Measurements from ENCODE around the gene FAM222A. TPM values are rescaled to one million over a fixed set of nuclear protein-coding genes. Genes with fewer than 3 reads are reported as not detected.

Gene FAM222A
- total and polyA plus RNA-seq, 2 of the 8 experiments (the other 6 are each of a cell fraction or from before 2014, with no cell fraction given): 0.94 to 1.1 TPM

DNA sequence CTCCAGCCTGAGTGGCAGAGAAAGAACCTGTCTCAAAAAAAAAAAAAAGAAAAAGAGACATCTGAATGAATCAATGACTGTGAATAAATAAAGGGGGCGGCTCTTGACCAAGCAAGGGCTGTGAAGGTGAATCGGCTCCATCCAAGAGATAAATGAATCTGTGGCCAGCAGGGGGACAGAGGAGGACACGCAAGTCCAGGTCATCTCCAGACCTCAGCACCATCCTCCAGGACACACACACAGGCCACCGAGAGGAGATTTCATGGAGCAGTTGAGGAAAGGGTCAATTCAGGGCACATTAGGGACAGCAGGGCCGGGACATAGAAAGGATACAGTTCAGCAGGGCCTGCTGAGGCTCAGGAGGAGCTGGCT lies 98.0 kb downstream of the FAM222A start:
- Histone ChIP-seq H2BK5ac (ENCODE audit: low read depth, low read length) (no peak overlapping the region), H3K79me1 (ENCODE audit: low read depth, low read length) (no peaks in the 10 kb centered on the region), H3K9me3 (ENCODE audit: insufficient read depth in 2 of 2, low read depth in 1 of 2, low read length in 1 of 2) (0 out of 4 replicates have a peak, but pooled peaks cover 0 to 5% of the 10 kb centered on the region in 2 experiments), H2BK12ac (ENCODE audit: low read depth, low read length) (no peak overlapping the region), H3K27ac (ENCODE audit: low read depth, low read length) (no peak overlapping the region), H3K56ac (replicated peaks; ENCODE audit: insufficient read length, low read depth, low read length) (no peak overlapping the region), H3K9ac (replicated peaks in 1 of 4; ENCODE audit: extremely low read depth in 1 of 4, low read depth in 3 of 4, low read length in 3 of 4) (no peak overlapping the region), H2BK15ac (ENCODE audit: low read length) (no peak overlapping the region), H4K20me1 (replicated peaks in 1 of 2; ENCODE audit: control insufficient read depth in 1 of 2, insufficient read depth in 2 of 2, low read length in 2 of 2) (peaks cover 0 to 18% of the 10 kb centered on the region in 2 experiments), H4K8ac (ENCODE audit: extremely low read depth, insufficient read depth, low read length) (peak overlapping the region; percentile 48; the same call in 1 of the 2 replicates), H2BK20ac (ENCODE audit: low read length) (no peak overlapping the region), H3K4me1 (replicated peaks in 1 of 4; ENCODE audit: control insufficient read depth in 3 of 4, insufficient read depth in 4 of 4, low read length in 3 of 4) (no peaks in the 10 kb centered on the region; a peak in 1 of 7 replicates), H3K4me3 (ENCODE audit: extremely low read depth in 1 of 4, insufficient read depth in 2 of 4, low read depth in 3 of 4, low read length in 4 of 4) (no peak overlapping the region), H2AK5ac (ENCODE audit: low read depth, low read length) (no peak overlapping the region), H3K27me3 (replicated peaks in 1 of 4; ENCODE audit: control insufficient read depth in 3 of 4, extremely low read depth in 1 of 4, insufficient read depth in 3 of 4, low read length in 3 of 4) (no peaks in the 10 kb centered on the region), H3K23me2 (ENCODE audit: low read depth, low read length) (peaks cover 23% of the 10 kb centered on the region; the same call in 1 of the 2 replicates), H2AFZ (ENCODE audit: low read length) (no peak overlapping the region), H3K4me2 (ENCODE audit: insufficient read depth in 1 of 2, low read depth in 2 of 2, low read length in 2 of 2) (no peak overlapping the region), H4K5ac (ENCODE audit: insufficient read length, low read depth, low read length) (no peak overlapping the region), H2BK120ac (replicated peaks; ENCODE audit: low read depth, low read length) (no peak overlapping the region), H3K36me3 (ENCODE audit: control insufficient read depth in 2 of 4, insufficient read depth in 4 of 4, low read length in 3 of 4) (no peaks in the 10 kb centered on the region), H3K14ac (ENCODE audit: insufficient read length) (no peak overlapping the region), H3K4ac (replicated peaks; ENCODE audit: insufficient read length, low read depth, low read length) (no peak overlapping the region), H3K23ac (ENCODE audit: insufficient read length) (no peak overlapping the region), H3K79me2 (ENCODE audit: control insufficient read depth in 1 of 2, insufficient read depth in 2 of 2, low read length in 2 of 2) (no peaks in the 10 kb centered on the region), H3K18ac (ENCODE audit: extremely low read depth, low read length) (no peak overlapping the region), H4K91ac (replicated peaks; ENCODE audit: insufficient read length, low read length) (no peak overlapping the region)
- WGBS, 2 experiments (ENCODE audit: extremely low coverage in 1 of 2, insufficient coverage in 1 of 2, insufficient read length in 1 of 2, insufficient replicate concordance in 2 of 2, low coverage in 1 of 2, low lambda C conversion rate in 2 of 2, missing lambda C conversion rate in 1 of 2): 72% methylated on average over 5 of the region's 5 CpGs; no CpG with 5 or more reads in 1 of the 2 experiments
- ChIA-PET CTCF (ENCODE audit: partially characterized antibody) (interaction anchor here (0.6 to 2.7 kb wide), 9 partner anchors 8 to 122 kb away, joined by 3 to 13 read pairs (median 5); no protein-coding TSS in a partner anchor), POLR2A (ENCODE audit: partially characterized antibody) (interaction anchor here (0.7 to 1.1 kb wide), 2 partner anchors 12 to 28 kb away, joined by 3 read pairs; no protein-coding TSS in a partner anchor)
- FAIRE-seq (no peak), DNase-seq (ENCODE audit: low read depth in 1 of 2, low spot score in 2 of 2) (no peak)
- TF ChIP-seq, protein P1, sequence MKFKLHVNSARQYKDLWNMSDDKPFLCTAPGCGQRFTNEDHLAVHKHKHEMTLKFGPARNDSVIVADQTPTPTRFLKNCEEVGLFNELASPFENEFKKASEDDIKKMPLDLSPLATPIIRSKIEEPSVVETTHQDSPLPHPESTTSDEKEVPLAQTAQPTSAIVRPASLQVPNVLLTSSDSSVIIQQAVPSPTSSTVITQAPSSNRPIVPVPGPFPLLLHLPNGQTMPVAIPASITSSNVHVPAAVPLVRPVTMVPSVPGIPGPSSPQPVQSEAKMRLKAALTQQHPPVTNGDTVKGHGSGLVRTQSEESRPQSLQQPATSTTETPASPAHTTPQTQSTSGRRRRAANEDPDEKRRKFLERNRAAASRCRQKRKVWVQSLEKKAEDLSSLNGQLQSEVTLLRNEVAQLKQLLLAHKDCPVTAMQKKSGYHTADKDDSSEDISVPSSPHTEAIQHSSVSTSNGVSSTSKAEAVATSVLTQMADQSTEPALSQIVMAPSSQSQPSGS (IDR thresholded peaks at IDR 0.05; ENCODE audit: low read length): no peak
- TF ChIP-seq CTCF (IDR thresholded peaks at IDR 0.05; ENCODE audit: control extremely low read depth in 1 of 3, insufficient read depth in 1 of 3, low read depth in 1 of 3, low read length in 3 of 3): peak; percentile 19 to 39 (median 24); a peak in 3 of 4 replicates
